GM06990 (cell line): ENCODE measurements around the gene GRAMD2B.

Source experiments
- DNase-seq: peaks from one replicate; pipeline ENCODE4 v3.0.0-alpha.2; 2011; ENCODE audit not compliant: insufficient read length; ENCODE audit errors: extremely low read depth
- H3K27me3 ChIP-seq: replicated peaks from 2 replicates; pipeline ENCODE4 v1.6.0; 2011; ENCODE audit warnings: low read length; ENCODE audit not compliant: control insufficient read depth, insufficient read depth
- H3K36me3 ChIP-seq: 2 replicates; pipeline ENCODE4 v1.5.1; 2011; ENCODE audit warnings: low read length; ENCODE audit not compliant: control insufficient read depth, insufficient read depth
- H3K4me3 ChIP-seq: replicated peaks from 2 replicates; pipeline ENCODE4 v1.5.1; 2011; ENCODE audit warnings: low read depth, mild to moderate bottlenecking, control low read depth, low read length
- TF ChIP-seq, protein P1 (sequence below): IDR thresholded peaks from 2 replicates; pipeline ENCODE4 v1.5.1; 2011; ENCODE audit warnings: low read length, control low read depth, mild to moderate bottlenecking, inconsistent platforms; ENCODE audit not compliant: insufficient read depth, poor library complexity, severe bottlenecking

Gene GRAMD2B

GRCh38 chr5:126452477-126452876 is 29.3 kb downstream of the GRAMD2B start:
- Histone ChIP-seq H3K36me3 (no peaks in the 10 kb centered on the region; the same call in 1 of the 2 replicates), H3K4me3 (no peak overlapping the region), H3K27me3 (no peaks in the 10 kb centered on the region)
- TF ChIP-seq, protein P1, sequence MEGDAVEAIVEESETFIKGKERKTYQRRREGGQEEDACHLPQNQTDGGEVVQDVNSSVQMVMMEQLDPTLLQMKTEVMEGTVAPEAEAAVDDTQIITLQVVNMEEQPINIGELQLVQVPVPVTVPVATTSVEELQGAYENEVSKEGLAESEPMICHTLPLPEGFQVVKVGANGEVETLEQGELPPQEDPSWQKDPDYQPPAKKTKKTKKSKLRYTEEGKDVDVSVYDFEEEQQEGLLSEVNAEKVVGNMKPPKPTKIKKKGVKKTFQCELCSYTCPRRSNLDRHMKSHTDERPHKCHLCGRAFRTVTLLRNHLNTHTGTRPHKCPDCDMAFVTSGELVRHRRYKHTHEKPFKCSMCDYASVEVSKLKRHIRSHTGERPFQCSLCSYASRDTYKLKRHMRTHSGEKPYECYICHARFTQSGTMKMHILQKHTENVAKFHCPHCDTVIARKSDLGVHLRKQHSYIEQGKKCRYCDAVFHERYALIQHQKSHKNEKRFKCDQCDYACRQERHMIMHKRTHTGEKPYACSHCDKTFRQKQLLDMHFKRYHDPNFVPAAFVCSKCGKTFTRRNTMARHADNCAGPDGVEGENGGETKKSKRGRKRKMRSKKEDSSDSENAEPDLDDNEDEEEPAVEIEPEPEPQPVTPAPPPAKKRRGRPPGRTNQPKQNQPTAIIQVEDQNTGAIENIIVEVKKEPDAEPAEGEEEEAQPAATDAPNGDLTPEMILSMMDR, result no peak
- DNase-seq, result no peak

GRCh38 chr5:126454081-126454480 is 30.9 kb downstream of the GRAMD2B start:
- DNase-seq, result no peak
- Histone ChIP-seq H3K4me3 (no peak overlapping the region), H3K36me3 (no peaks in the 10 kb centered on the region)

GRCh38 chr5:126454535-126454934 is 31.3 kb downstream of the GRAMD2B start:
- Histone ChIP-seq H3K27me3 (no peaks in the 10 kb centered on the region), H3K4me3 (no peak overlapping the region), H3K36me3 (no peaks in the 10 kb centered on the region)
- TF ChIP-seq, protein P1, result no peak
- no peak for DNase-seq

More at GRCh38 chr5:126454081-126454480, 30.9 kb downstream of the GRAMD2B start:
- H3K27me3 ChIP-seq, result no peaks in the 10 kb centered on the region
- TF ChIP-seq, protein P1, result no peak

GRCh38 chr5:126455264-126455663 is 32.1 kb downstream of the GRAMD2B start:
- TF ChIP-seq, protein P1, result no peak
- H3K4me3 ChIP-seq, result no peak overlapping the region
- DNase-seq, result no peak
- no peaks in the 10 kb centered on the region for H3K27me3 ChIP-seq
- H3K36me3 ChIP-seq, result no peaks in the 10 kb centered on the region

GRCh38 chr5:126455728-126456127 is 32.5 kb downstream of the GRAMD2B start:
- TF ChIP-seq, protein P1, result no peak

GRCh38 chr5:126456217-126456820 is 33.1 kb downstream of the GRAMD2B start:
- DNase-seq, result no peak
- Histone ChIP-seq H3K36me3 (no peaks in the 10 kb centered on the region), H3K4me3 (no peak overlapping the region), H3K27me3 (no peaks in the 10 kb centered on the region)
- TF ChIP-seq, protein P1, result no peak

More at GRCh38 chr5:126455728-126456127, 32.5 kb downstream of the GRAMD2B start:
- Histone ChIP-seq H3K36me3 (no peaks in the 10 kb centered on the region), H3K27me3 (no peaks in the 10 kb centered on the region), H3K4me3 (no peak overlapping the region)
- no peak for DNase-seq
